Activated naive CD4-positive, alpha-beta T cell treated with anti-CD3 and anti-CD28 coated beads, Interleukin-2, amount 50 U/mL, for 16 hours (primary cell): ENCODE results near the gene KCNH8.
"Not testable (repeated sequence)": the region's sequence is repeated elsewhere in the genome, so short reads cannot be mapped to it uniquely, and the experiment has no call there.

Experiments
- DNase-seq: peaks from one replicate; pipeline ENCODE4 v3.0.0-alpha.2; 2020

The KCNH8 gene

DNA sequence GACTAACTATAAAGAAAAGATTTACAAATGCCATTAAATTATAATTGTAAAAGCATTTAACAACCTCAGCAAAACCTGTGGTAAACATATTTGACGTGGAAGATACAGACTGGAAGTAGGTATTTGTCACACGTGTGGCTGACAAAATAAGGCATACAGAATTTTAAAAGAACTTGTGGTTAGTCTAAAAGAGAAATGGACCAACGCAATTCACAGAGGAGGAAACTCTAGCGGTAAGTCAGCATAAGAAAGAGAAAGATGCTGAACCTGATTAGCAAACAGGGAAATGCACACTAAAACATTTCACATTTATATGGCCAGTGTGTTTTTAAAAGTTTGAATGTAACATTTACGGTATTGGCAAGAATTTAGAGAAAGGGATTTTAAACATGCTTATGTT is 35.3 kb downstream of the KCNH8 start:
- no peak for DNase-seq

DNA sequence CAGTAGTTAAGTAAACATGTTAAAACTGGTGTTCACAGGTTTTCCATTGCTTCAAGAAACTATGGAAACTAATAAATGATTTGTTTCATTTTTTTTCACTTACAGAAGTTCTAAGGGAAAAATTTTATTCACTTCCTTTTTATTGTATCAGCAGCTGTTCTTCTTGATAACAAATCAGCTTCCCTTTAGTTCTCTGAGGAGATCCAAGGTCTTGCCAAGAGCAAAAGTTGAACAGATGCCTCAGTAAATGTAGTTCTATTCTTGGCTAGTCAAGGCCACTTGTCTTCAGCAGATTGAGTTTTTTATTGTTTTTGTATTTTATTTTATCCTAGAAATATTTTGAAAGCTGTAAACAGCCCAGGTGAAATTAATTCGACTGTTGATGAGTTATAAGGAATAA is 41.8 kb downstream of the KCNH8 start:
- DNase-seq, result no peak

DNA sequence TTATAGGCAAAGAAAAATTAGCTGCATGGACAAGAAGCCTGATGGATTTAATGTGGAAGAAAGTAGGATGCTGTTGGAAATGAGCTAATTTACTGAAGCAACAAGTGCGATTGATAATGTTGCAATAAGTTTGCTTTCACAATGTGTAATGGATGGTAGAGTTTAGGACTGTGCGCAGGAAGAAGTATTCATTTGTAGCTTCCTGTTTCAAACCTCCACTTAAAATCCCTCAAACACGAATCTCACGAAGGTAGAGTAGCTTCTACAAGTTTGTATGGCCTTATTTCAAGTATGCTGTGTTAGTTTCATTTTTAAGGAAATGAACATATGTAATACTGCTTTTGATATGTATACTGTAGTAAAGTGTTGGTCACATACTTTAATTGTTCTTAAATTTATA is 42.3 kb downstream of the KCNH8 start:
- DNase-seq, result no peak

DNA sequence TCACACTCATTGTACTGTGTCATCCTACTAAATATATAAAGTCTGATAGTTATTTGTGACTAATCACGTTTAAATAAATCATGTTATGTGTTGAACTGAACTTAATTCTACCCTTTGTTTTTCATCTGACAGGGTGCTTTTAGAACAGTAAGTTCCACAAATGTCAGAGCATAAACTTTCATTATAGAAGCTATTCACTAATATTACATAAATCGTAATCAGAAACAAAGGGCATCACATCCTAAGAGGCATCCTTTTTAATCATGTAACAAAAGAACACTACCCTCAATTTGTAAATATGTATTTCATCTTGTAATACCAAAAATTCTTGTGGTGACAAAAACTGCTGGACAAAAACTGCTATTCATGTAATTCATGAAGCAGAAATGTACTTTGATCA is 50.8 kb downstream of the KCNH8 start:
- DNase-seq, result no peak

DNA sequence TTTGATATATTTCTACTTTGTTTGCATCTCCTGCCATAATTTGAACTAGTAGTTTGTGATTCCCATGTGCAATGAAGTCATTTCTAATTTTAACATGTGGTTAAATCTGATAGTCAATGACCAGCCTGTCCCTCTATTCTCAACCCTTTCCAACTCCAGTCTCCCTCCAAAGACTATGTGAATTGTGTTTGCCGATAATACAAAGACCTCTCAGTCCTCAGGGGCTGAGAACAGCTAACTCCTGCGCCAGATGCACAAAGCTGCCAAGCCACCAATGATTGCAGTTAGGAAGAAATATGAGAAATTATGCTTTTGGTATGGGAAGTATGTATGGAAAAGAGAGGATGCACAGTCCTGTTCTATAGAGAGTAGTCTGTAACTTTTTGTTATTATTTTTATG is 54.0 kb downstream of the KCNH8 start:
- no peak for DNase-seq

DNA sequence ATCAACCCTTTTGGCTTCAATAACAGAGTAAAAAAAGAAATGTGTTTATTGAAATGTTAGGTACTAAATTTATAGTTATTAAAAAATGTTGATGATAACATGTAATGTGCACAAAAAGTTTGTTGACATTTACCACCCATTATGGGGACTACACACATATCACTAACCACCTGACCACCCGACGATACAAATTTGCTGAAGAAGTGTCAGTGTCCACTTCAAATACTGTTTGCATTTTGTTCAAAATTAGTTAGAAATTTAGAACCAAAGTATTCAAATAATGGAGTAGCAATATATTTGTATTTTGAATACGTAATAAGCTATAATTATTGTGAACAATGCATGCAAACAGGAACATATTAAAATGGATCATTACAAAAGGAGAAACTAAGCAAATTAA is 54.4 kb downstream of the KCNH8 start:
- DNase-seq, result no peak

DNA sequence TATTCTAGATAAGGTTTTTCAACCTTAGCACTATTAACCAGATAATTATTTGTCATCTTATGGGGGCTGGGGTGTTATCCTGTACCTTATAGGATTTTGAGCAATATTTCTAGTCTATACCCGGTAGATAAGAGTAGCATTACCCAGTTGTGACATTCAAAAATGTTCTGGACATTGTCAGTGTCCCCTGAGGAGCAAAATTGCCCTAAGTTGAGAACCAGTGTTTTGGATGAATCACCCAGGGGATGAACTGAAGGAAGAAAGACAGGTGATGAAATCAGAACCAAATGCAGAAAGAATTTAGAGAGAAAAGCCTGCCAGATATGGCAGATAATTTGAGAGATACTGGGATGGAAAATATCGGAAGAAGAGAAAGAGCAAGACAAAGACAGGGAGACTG is 58.2 kb downstream of the KCNH8 start:
- no peak for DNase-seq

DNA sequence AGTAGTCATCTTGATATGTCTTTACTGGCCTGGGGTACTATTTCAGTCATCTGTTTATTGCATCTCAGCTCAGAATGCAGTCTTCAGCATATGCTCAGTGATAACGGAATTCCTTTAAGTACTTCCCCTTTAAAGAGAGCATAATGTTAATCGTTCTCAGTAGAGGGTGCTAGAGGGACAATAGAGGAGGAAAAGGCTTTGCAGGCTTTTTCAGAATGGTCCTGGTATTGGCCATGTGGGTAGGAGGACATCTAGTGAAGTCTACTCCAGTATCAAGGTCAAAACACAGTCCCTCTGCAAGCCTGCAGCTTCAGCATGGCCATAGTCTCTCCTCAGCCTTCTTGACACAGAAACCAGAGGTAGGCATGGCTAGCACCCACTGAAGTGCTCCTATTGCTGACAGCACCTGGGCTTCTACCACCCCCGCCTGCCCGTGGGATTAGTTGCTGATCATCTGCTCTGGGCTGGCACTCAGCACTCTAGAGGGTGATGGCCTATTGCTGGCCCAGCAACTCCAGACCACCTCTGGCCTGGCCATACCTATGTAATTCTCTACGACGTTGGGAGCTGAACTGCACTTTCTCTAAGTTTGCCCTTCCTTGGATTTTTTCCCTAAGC is 65.4 kb downstream of the KCNH8 start:
- DNase-seq, result no peak

DNA sequence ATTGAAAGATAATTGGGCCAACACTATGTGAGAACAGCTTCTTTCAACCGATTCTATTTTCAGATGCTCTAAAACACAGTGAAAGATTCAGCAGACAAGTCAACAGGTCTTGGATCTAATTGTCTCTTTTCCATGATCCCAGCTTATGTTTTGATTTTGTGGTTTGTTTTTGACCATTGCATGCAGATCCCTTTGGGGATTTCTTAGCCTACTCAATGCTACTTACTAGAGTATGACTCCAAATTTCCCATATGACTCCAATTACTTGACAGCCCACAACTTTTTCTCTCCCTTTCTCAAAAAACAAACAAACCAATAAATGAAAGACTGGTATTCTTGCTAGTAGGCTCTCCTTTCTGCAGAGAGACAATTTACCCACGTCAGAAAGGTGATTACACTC is 67.1 kb downstream of the KCNH8 start:
- DNase-seq, result no peak

DNA sequence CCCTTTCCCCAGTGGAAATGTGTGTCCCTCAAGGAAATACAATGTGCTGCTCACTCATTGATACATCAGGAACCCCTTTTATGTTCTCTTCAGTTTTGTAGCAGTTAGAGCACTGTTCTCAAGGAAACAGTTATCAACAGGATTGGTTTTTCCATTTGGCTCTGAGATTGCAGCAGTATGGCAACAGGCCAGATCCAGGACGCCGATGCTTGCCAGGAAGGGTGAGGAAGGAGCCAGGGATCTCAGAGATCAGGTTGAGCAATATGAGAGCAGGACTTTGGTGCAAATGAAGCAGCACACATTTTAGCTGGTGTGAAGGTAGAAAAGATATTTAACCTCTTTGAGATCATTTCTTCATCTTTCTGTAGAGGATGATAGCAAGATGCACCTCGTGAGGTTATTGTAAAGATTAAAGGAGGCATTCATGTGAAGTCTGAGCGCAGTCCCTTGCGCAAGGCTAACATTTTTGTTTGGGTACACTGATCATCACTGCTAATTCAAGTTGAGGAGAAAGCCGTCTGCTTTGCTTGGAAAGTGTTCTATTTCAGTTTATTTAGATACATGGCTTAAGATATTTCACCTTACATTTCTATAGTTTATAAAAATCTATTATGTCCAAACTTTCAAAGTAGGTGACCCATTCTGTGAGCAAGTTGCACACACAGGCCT is 68.5 kb downstream of the KCNH8 start:
- no peak for DNase-seq

DNA sequence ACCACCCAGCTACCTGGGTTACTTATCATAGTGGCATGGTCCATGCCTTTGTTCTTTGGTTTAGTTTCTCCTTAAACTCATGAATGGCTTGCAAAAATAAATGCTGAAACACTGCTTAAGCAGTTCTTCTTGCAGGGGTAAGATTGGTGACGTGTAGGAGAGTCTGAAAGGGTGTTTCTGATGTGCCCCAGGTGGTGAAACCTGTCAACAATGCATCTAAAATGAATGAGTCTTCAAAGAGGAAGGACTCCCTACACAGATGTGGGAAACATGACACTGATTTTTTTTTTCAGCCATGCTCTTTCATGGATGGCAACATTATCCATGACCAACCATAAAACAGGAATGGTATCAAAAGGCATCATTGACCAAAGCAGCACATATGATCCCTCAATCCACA is 72.0 kb downstream of the KCNH8 start:
- DNase-seq, result no peak

DNA sequence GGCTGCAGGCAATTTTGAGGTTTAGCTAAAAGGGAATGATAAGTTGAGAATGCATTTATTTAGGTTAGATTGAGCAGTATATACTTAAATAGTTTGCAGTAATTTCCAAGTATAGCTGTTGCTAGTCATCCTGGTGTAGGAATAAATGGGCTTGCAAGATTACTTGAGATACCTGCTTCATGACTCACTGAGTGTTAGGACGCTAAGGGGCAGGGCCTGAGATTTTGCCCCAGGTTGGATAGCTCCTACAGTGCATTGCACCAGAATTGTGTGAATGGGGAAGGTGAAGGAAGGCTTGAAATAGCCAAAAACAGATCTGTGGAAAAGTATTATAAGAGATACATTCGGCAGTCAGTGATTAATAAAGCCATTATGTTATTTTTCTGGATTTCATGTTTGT is 72.8 kb downstream of the KCNH8 start:
- no peak for DNase-seq

DNA sequence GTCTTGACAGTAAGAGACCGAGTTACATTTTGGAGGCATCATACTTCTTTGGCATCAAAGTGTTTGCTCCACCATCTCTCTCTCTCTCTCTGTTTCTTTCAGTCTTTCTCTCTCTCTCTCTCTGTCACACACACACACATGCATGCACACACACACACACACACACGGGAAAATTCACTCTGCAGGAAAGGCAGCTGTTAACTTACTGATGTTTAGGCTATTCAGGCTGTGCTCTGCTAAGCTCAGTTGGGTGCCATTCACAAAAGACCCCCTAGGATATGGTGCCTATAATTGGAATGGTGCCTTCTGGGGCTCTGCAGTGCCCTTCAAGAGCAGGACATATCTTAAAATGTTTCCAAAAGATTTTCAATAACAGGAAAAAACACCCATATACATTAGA is 78.2 kb downstream of the KCNH8 start:
- no peak for DNase-seq

DNA sequence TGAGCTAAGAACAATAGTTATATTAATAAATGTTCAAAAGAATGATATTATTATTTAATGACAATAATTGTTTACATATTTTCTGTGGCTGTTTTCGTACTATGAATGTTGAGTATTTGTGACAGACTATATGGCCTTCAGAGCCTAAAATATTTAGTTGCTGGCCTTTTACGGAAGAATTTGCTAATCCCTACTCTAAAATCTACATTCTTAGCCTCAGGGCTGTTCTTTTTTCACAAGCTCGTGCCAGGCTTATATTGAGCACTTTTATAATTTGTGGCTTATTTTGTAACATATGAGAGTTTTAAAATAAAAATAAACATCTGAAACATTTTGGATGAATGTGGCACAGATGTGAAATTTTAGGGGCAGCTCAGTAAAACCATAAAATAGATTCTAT is 79.9 kb downstream of the KCNH8 start:
- no peak for DNase-seq

DNA sequence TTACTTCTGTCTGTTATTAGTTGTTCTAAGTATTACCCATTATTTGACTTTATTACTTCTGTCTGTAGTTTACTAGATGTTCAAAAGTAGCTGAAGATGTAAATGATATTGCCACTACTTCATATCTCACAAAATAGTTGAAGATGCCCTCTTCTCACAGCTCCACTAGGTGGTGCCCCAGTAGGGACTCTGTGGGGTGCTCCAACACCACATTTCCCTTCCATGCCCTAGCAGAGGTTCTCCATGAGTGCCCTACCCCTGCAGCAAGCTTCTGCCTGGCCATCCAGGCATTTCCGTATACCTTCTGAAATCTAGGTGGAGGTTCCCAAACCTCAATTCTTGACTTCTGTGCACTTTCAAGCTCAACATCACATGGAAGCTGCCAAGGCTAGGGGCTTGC is 80.8 kb downstream of the KCNH8 start:
- no peak for DNase-seq

DNA sequence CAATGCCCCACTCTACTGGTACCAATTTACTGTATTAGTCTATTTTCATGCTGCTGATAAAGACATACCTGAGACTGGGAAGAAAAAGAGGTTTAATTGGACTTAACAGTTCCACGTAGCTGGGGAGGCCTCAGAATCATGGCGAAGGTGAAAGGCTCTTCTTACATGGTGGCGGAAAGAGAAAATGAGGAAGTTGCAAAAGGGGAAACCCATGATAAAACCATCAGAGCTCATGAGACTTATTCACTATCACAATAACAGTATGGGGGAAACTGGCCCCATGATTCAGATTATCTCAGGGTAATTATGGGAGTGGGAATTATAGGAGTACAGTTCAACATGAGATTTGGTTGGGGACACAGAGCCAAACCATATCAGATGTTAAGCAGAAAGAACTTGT is 81.6 kb downstream of the KCNH8 start:
- DNase-seq, result not testable (repeated sequence)

DNA sequence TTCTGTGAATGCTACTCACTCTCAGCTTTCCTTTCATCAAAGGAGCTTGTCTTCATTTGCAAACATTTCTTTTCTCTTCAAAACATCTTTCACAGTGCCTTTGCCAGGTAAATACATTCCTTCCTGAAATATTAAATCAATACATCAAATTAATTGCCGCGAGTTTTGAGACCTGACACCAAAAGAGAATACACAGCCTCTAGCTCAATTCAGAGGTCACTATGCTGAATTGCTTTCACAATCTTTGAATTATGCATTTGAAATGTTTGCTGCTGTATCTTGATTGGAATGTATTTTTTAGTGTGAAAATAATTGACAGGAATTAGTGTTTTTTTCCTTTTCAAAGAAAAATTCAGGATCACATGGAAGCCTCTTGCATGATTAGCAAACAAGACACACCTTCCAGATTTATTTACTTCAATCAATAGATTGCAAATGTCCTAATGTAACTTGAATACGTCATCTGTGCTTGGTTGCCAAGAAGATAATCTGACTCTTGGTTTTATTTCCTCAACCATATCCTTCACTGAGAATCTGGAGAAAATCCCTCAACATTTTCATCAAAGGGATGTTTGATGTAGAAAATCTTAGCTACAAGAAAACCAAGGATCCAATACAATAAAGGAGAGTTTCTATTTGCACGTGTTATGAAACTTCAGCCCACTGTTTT is 83.6 kb downstream of the KCNH8 start:
- DNase-seq, result no peak

DNA sequence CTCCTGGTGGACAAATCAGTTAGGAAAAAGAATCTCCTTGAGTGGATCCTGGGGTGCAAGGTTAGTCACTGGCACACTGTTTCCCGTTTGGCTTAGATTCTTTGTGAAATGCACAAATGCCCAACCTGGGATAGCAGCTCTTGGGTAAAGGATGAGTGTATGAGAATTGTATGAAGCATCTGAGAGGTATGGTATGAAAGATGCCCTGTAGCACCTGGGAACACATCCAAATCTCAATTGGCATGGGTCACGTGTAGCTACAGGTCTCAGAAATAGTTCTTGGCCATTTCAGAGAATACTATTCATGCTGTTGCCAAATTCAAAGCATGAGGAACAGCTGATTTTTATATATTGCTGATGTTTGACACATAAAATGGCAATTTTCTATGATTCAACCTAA is 84.3 kb downstream of the KCNH8 start:
- DNase-seq, result no peak

DNA sequence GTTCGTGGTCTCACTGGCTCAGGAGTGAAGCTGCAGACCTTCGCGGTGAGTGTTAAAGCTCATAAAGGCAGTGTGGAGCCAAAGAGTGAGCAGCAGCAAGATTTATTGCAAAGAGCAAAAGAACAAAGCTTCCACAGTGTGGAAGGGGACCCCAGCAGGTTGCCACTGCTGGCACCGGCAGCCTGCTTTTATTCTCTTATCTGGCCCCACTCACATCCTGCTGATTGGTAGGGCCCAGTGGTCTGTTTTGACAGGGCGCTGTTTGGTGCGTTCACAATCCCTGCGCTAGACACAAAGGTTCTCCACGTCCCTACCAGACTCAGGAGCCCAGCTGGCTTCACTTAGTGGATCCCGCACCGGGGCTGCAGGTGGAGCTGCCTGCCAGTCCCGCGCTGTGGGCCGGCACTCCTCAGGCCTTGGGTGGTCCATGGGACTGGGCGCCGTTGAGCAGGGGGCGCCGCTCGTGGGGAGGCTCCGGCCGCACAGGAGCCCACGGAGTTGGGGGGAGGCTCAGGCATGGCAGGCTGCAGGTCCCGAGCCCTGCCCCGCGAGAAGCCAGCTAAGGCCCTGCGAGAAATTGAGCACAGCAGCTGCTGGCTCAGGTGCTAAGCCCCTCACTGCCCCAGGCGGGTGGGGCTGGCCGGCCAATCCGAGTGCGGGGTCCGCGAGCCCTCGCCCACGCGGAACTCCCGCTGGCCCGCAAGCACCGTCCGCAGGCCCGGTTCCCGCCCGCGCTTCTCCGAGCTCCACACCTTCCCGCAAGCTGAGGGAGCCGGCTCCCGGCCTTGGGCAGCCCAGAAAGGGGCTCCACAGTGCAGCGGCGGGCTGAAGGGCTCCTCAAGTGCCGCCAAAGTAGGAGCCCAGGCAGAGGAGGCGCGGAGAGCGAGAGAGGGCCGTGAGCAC is 85.8 kb downstream of the KCNH8 start:
- not testable (repeated sequence) for DNase-seq

DNA sequence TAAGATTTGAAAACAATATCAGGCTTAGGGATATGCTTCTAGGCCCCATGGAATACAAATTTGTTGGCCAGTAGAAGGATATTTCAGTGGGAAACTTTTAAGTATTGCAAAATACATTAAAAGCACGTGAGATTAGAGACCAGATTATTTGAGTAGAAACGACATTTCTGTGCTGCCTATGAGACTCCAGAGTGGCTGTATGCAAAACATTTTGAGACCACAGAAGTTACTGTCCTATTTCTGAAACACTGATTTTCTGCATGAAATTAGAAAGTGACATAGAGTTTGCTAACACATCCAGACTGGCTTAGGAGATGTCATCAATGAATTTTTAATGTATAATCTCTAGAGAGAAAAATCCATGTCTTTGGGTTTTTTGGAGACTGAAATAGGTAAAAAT is 99.8 kb downstream of the KCNH8 start:
- no peak for DNase-seq

DNA sequence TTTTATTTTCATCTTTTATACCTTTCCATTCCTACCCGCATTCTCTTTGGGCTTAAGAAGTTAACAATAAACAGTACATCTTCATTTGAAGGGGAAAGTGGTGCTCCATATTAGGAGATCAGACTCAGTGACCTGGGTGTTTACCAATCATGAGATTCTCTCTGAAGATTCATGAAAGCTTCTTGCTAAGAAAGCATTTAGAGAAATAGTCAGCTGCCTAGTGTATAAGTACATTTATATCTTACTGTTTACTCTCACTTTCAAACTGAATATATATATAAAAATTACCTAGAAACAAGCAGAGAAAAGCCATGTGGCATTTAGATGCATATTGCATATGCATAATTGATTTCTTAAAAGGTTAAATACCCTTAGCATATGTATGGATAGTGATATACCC is 100.5 kb downstream of the KCNH8 start:
- DNase-seq, result no peak

DNA sequence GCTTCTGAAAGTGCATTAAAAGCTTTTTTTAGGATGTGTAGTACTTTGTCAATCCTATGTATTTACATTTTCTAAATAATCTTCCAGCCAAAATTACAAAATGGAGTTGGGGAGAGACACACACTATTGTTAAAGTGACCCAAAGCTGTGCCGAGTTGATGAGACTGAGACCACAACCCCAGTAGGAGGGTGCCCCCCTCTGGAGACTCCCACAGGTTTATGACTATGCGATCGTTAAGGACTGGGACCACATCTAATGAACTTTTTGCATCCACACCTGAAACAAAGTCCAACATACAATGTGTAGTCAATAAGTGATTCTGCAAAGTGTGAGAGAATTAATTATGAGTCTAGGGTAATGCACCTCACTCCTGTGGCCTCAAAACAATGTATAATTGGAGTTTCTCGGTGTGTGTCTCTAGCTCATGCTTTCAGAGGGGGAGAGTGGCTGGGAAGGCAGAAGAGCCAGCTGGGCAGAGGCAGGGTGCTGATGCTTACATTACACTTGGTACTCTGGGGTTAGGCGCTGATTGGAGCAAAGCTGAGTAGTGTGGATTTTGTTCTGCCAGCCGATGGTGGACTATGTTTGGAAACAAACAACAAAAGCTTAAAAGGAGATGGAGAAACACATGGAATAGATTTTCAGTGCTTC is 102.8 kb downstream of the KCNH8 start:
- DNase-seq, result no peak

DNA sequence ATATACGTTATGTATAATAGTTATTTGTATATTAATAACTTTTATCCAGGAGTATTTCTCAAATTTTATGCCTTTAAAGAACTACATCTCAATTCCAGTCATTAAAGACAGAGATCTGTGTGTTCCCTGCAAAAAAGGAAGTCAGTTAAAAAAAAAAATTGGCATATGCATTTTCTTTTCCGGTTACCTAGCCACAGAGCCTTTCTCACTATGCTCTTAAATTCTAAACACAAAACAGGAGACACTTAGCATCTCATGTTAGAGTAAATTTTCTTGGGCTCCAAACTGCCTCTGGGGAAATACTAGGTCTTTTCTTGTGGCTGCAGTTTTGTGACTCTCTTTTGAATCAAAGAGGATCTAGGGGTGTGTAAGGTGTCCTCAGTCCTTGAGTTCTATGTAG is 105.9 kb downstream of the KCNH8 start:
- DNase-seq, result no peak
